Mesenchymal stem cell (in vitro differentiated cells and primary cell): ENCODE results near the gene OR4E2.
"Not testable (repeated sequence)": the region's sequence is repeated elsewhere in the genome, so short reads cannot be mapped to it uniquely, and the experiment has no call there.

Experiments used
- DNase-seq: peaks from one replicate; pipeline ENCODE4 v3.0.0-alpha.2; 2013
- H2AFZ ChIP-seq: one replicate; pipeline ENCODE4 v1.6.1; 2013; ENCODE audit warnings: low read depth, mild to moderate bottlenecking, control low read depth, inconsistent platforms, low read length, moderate library complexity
- H2AK5ac ChIP-seq: 2 replicates; pipeline ENCODE4 v1.6.1; 2013; ENCODE audit warnings: low read length, moderate library complexity, mild to moderate bottlenecking, inconsistent platforms; ENCODE audit not compliant: severe bottlenecking
- H2BK120ac ChIP-seq: one replicate; pipeline ENCODE4 v1.6.1; 2013; ENCODE audit warnings: low read depth, mild to moderate bottlenecking, inconsistent platforms, low read length, moderate library complexity
- H2BK12ac ChIP-seq, 2 experiments: one replicate each; pipeline ENCODE4 v1.6.1; 2013; ENCODE audit warnings: inconsistent platforms in 2 of 2, low read length in 2 of 2, mild to moderate bottlenecking in 2 of 2, moderate library complexity in 2 of 2, control low read depth in 1 of 2
- H2BK15ac ChIP-seq: one replicate; pipeline ENCODE4 v1.6.1; 2013; ENCODE audit warnings: mild to moderate bottlenecking, low read depth, inconsistent platforms; ENCODE audit not compliant: poor library complexity, severe bottlenecking
- H2BK5ac ChIP-seq: 2 replicates; pipeline ENCODE4 v1.6.1; 2013; ENCODE audit warnings: low read depth, mild to moderate bottlenecking, low read length, control low read depth, inconsistent platforms; ENCODE audit not compliant: poor library complexity, severe bottlenecking
- H3K14ac ChIP-seq, 2 experiments: one replicate each; pipeline ENCODE4 v1.6.1; 2013; ENCODE audit warnings: inconsistent platforms in 2 of 2, low read length in 2 of 2, control low read depth in 1 of 2, mild to moderate bottlenecking in 1 of 2, moderate library complexity in 1 of 2
- H3K18ac ChIP-seq, 2 experiments: one replicate each; pipeline ENCODE4 v1.6.1; 2013; ENCODE audit warnings: inconsistent platforms in 2 of 2, low read length in 2 of 2, control low read depth in 1 of 2, low read depth in 1 of 2, mild to moderate bottlenecking in 1 of 2
- H3K23ac ChIP-seq, 2 experiments: one replicate each; pipeline ENCODE4 v1.6.1; 2013; ENCODE audit warnings: inconsistent platforms in 2 of 2, low read length in 2 of 2, mild to moderate bottlenecking in 2 of 2, moderate library complexity in 2 of 2, control low read depth in 1 of 2
- H3K27ac ChIP-seq: 2 replicates; pipeline ENCODE4 v1.5.1; 2013; ENCODE audit warnings: mild to moderate bottlenecking, moderate library complexity, low read length, control low read depth, inconsistent platforms; ENCODE audit not compliant: poor library complexity, severe bottlenecking
- H3K27me3 ChIP-seq, 2 experiments: 2 replicates each; pipeline versions ENCODE4 v1.6.1 to v1.7.0; 2013; ENCODE audit warnings: low read length in 2 of 2, mild to moderate bottlenecking in 2 of 2, moderate library complexity in 2 of 2, control low read depth in 1 of 2, inconsistent platforms in 1 of 2; ENCODE audit not compliant: control insufficient read depth in 1 of 2, insufficient read depth in 1 of 2
- H3K36me3 ChIP-seq, 2 experiments: 2 replicates each; pipeline versions ENCODE4 v1.6.1 to v1.7.0; 2013; ENCODE audit warnings: low read length in 2 of 2, control low read depth in 1 of 2, inconsistent platforms in 1 of 2, low read depth in 1 of 2, mild to moderate bottlenecking in 1 of 2; ENCODE audit not compliant: insufficient read depth in 2 of 2, control insufficient read depth in 1 of 2
- H3K4ac ChIP-seq, 2 experiments: one replicate each; pipeline ENCODE4 v1.6.1; 2013; ENCODE audit warnings: inconsistent platforms in 2 of 2, low read length in 2 of 2, mild to moderate bottlenecking in 2 of 2, moderate library complexity in 2 of 2, control low read depth in 1 of 2, low read depth in 1 of 2
- H3K4me1 ChIP-seq: 2 replicates; pipeline ENCODE4 v1.6.1; 2013; ENCODE audit warnings: low read depth, low read length, control low read depth; ENCODE audit not compliant: control insufficient read depth, insufficient read depth
- H3K4me2 ChIP-seq: 2 replicates; pipeline ENCODE4 v1.6.1; 2013; ENCODE audit warnings: low read length, mild to moderate bottlenecking, inconsistent platforms; ENCODE audit not compliant: poor library complexity, severe bottlenecking
- H3K4me3 ChIP-seq, 2 experiments: 2 replicates each; pipeline versions ENCODE4 v1.5.1 to v1.7.0; 2013; ENCODE audit warnings: low read length in 2 of 2, mild to moderate bottlenecking in 2 of 2, control low read depth in 1 of 2, low read depth in 1 of 2; ENCODE audit not compliant: insufficient read depth in 1 of 2
- H3K79me1 ChIP-seq: replicated peaks from 2 replicates; pipeline ENCODE4 v1.6.1; 2013; ENCODE audit warnings: mild to moderate bottlenecking, control low read depth, low read length, inconsistent platforms; ENCODE audit not compliant: poor library complexity, severe bottlenecking
- H3K9ac ChIP-seq: 2 replicates; pipeline ENCODE4 v1.7.0; 2013; ENCODE audit warnings: mild to moderate bottlenecking, low read length, moderate library complexity
- H3K9me3 ChIP-seq: 2 replicates; pipeline ENCODE4 v1.7.0; 2013; ENCODE audit warnings: mild to moderate bottlenecking, low read length; ENCODE audit not compliant: control insufficient read depth
- H4K8ac ChIP-seq: one replicate; pipeline ENCODE4 v1.6.1; 2013; ENCODE audit warnings: inconsistent platforms, mild to moderate bottlenecking, low read length, moderate library complexity
- H4K91ac ChIP-seq: one replicate; pipeline ENCODE4 v1.6.1; 2013; ENCODE audit warnings: mild to moderate bottlenecking, low read length, inconsistent platforms
- WGBS: methylation state at CpG from one replicate; pipeline ENCODE4 v1.1.7; 2013; ENCODE audit warnings: mixed read lengths; 5-methylcytosine and 5-hydroxymethylcytosine counted together

Gene OR4E2

GRCh38 chr14:21698538-21698937, 44.9 kb downstream of the OR4E2 start:
- not testable (repeated sequence) for H3K4me3 ChIP-seq, H3K4me1 ChIP-seq, H2BK120ac ChIP-seq, DNase-seq, H2BK5ac ChIP-seq, H3K27me3 ChIP-seq, H3K27ac ChIP-seq, H3K14ac ChIP-seq, H3K23ac ChIP-seq, H3K9ac ChIP-seq, H4K8ac ChIP-seq, H2AFZ ChIP-seq, H2AK5ac ChIP-seq, H2BK12ac ChIP-seq, H2BK15ac ChIP-seq, H3K18ac ChIP-seq, H3K4ac ChIP-seq, H3K4me2 ChIP-seq, H3K79me1 ChIP-seq, H3K9me3 ChIP-seq, H4K91ac ChIP-seq, H3K36me3 ChIP-seq
- WGBS = 70% methylated on average over 2 of the region's 3 CpGs

- H3K79me1 ChIP-seq = no peaks in the 10 kb centered on the region
- H3K23ac ChIP-seq = no peak overlapping the region
- no peak overlapping the region for H3K27ac ChIP-seq
- H3K27me3 ChIP-seq = no peaks in the 10 kb centered on the region
- H3K4me1 ChIP-seq = no peaks in the 10 kb centered on the region
- no peak overlapping the region for H2AK5ac ChIP-seq
- H3K4me3 ChIP-seq = no peak overlapping the region
- H4K8ac ChIP-seq = no peak overlapping the region
- no peak overlapping the region for H3K4ac ChIP-seq
- no peak overlapping the region for H2BK5ac ChIP-seq
- H3K18ac ChIP-seq = no peak overlapping the region
- DNase-seq = no peak
- no peak overlapping the region for H2BK12ac ChIP-seq
- no peaks in the 10 kb centered on the region for H3K36me3 ChIP-seq
- H3K9ac ChIP-seq = no peak overlapping the region
- H3K9me3 ChIP-seq = no peaks in the 10 kb centered on the region
- no peak overlapping the region for H4K91ac ChIP-seq
- H2BK120ac ChIP-seq = no peak overlapping the region
- H3K14ac ChIP-seq = no peak overlapping the region
- H3K4me2 ChIP-seq = no peak overlapping the region
- H2AFZ ChIP-seq = no peak overlapping the region
- H2BK15ac ChIP-seq = no peak overlapping the region
- WGBS = 85% methylated on average over 2 of the region's 2 CpGs
These were observed 45.9 kb downstream of the OR4E2 start for GRCh38 chr14:21699551-21699950.

- no peaks in the 10 kb centered on the region for H3K4me1 ChIP-seq
- no peak overlapping the region for H2AFZ ChIP-seq
- WGBS = 93% methylated on average over 1 of the region's 2 CpGs
- DNase-seq = no peak
- H3K27ac ChIP-seq = no peak overlapping the region
- H3K9ac ChIP-seq = no peak overlapping the region
- no peak overlapping the region for H3K18ac ChIP-seq
- no peak overlapping the region for H3K4me2 ChIP-seq
- H2BK12ac ChIP-seq = no peak overlapping the region
- no peak overlapping the region for H3K4me3 ChIP-seq
- no peak overlapping the region for H2BK15ac ChIP-seq
- no peak overlapping the region for H2BK120ac ChIP-seq
- H3K36me3 ChIP-seq = no peaks in the 10 kb centered on the region
- H3K27me3 ChIP-seq = no peaks in the 10 kb centered on the region
- H2BK5ac ChIP-seq = no peak overlapping the region
- H3K9me3 ChIP-seq = peaks cover 12% of the 10 kb centered on the region
- no peak overlapping the region for H4K91ac ChIP-seq
- H3K23ac ChIP-seq = no peak overlapping the region
- H2AK5ac ChIP-seq = no peak overlapping the region
- no peak overlapping the region for H3K4ac ChIP-seq
- H3K14ac ChIP-seq = no peak overlapping the region
- no peaks in the 10 kb centered on the region for H3K79me1 ChIP-seq
- H4K8ac ChIP-seq = no peak overlapping the region
These were observed 48.7 kb downstream of the OR4E2 start for GRCh38 chr14:21702316-21702715.

GRCh38 chr14:21703357-21704326, 50.0 kb downstream of the OR4E2 start:
- no peak overlapping the region for H4K91ac ChIP-seq

More at GRCh38 chr14:21703357-21704326, 50.0 kb downstream of the OR4E2 start:
- H3K4ac ChIP-seq = no peak overlapping the region
- no peak overlapping the region for H3K27ac ChIP-seq
- no peak overlapping the region for H2BK12ac ChIP-seq
- H3K4me3 ChIP-seq = no peak overlapping the region
- peaks cover 12% of the 10 kb centered on the region for H3K9me3 ChIP-seq
- no peaks in the 10 kb centered on the region for H3K27me3 ChIP-seq
- H3K9ac ChIP-seq = no peak overlapping the region
- H2BK5ac ChIP-seq = no peak overlapping the region
- no peak overlapping the region for H2BK15ac ChIP-seq
- no peak overlapping the region for H2AFZ ChIP-seq
- peak; percentile 50 for DNase-seq
- WGBS = 73% methylated on average over 2 of the region's 2 CpGs
- no peak overlapping the region for H4K8ac ChIP-seq
- H3K18ac ChIP-seq = no peak overlapping the region
- H3K4me1 ChIP-seq = no peaks in the 10 kb centered on the region
- no peaks in the 10 kb centered on the region for H3K36me3 ChIP-seq
- no peak overlapping the region for H2BK120ac ChIP-seq
- H3K4me2 ChIP-seq = no peak overlapping the region
- H3K23ac ChIP-seq = no peak overlapping the region
- H2AK5ac ChIP-seq = no peak overlapping the region
- no peak overlapping the region for H3K14ac ChIP-seq
- H3K79me1 ChIP-seq = no peaks in the 10 kb centered on the region
